Measurements from ENCODE around the gene UBE2V1. TPM values are rescaled to one million over a fixed set of nuclear protein-coding genes. Genes with fewer than 3 reads are reported as not detected.

UBE2V1 gene
- total and polyA plus RNA-seq, 12 donors, result 61.9 to 113 (median 88.6) TPM

DNA sequence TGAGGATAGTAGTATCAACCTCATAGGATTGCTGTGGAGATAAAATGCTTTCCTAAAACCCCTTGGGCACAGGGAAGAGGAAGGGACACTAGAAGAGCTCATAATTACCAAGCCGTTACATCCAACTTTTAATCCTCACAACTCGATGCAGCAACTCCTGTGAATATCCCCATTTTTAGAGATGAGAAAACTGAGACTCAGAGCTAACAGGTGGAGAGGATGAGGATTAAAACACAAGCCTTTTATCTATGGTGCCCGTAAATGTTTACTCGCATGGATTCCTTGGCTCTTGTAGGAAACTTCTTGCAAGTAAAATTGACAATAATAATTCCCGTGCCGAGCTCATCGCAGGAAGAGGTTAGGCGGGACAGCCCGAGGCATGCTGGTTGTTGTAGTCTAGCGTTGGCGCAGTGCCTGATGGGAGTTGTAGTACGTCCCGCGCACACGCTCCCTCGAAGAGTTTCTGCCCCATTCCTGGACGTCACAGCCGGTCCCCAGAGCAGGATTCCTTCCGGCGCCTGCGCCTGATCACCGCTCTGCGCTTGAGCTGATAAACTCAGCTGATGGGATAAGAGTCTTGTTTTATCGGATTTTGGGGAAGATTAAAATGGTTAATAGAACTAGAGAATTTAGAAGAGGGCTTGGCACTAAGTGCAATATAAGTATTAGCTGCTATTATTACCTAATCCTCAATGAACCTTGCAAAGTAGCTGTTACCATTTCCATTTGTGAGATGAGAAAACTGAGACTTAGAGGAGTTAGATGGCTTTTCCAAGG, 2.8 kb upstream of the UBE2V1 start:
- H3K4me3 ChIP-seq, result peak overlapping the region in 9 of 10 donors; percentile 37 to 63 (median 57)
- no peaks in the 10 kb centered on the region for H3K9me3 ChIP-seq
- intact Hi-C loops (cut with DNase I), result loop anchor here in 1 of 10 donors (10.0 kb wide), 1 partner anchor 349 kb away; no protein-coding TSS in a partner anchor
- DNase-seq, result peak; percentile 95 to 98
- TF ChIP-seq, protein P1, sequence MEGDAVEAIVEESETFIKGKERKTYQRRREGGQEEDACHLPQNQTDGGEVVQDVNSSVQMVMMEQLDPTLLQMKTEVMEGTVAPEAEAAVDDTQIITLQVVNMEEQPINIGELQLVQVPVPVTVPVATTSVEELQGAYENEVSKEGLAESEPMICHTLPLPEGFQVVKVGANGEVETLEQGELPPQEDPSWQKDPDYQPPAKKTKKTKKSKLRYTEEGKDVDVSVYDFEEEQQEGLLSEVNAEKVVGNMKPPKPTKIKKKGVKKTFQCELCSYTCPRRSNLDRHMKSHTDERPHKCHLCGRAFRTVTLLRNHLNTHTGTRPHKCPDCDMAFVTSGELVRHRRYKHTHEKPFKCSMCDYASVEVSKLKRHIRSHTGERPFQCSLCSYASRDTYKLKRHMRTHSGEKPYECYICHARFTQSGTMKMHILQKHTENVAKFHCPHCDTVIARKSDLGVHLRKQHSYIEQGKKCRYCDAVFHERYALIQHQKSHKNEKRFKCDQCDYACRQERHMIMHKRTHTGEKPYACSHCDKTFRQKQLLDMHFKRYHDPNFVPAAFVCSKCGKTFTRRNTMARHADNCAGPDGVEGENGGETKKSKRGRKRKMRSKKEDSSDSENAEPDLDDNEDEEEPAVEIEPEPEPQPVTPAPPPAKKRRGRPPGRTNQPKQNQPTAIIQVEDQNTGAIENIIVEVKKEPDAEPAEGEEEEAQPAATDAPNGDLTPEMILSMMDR (IDR thresholded peaks at IDR 0.05), result no peak
- 0% methylated on average over 24 of the region's 24 CpGs for WGBS, 2 donors
- no peaks in the 10 kb centered on the region for H3K36me3 ChIP-seq
- peak overlapping the region in 9 of 10 donors; percentile 59 to 86 (median 72) for H3K27ac ChIP-seq
- H3K4me1 ChIP-seq, result peaks cover 18 to 48% (median 38%) of the 10 kb centered on the region in 9 donors
- peak; percentile 84 to 95 (median 90) for ATAC-seq
- no peaks in the 10 kb centered on the region for H3K27me3 ChIP-seq

DNA sequence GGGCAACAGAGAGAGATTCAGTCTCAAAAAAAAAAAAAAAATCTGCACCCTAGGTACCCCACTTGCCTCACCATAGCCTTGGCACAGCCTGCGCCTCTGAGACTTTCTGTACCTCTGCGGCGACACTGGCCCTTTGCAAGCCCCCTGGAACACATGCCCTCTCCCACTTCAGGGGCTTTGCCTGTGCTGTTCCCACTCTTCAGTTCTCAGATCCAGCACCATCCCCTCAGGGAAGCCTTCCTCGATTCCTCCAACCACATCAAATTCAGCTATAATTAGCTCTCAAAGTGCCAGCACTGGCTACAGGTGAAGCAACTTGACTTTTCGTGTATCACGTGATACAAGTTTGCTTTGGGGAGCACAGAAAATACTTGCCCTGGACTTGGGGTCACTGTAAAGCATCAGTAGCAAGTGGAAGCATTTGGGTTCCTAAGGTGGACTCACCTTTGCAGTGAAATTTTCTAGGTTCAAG, 2.1 kb upstream of the UBE2V1 start:
- Histone ChIP-seq H3K9me3 (no peaks in the 10 kb centered on the region), H3K27me3 (no peaks in the 10 kb centered on the region), H3K4me1 (peaks cover 22 to 54% (median 44%) of the 10 kb centered on the region in 9 donors), H3K4me3 (peak overlapping the region in 9 of 10 donors; percentile 37 to 63 (median 57)), H3K36me3 (no peaks in the 10 kb centered on the region), H3K27ac (peak overlapping the region in 9 of 10 donors; percentile 59 to 86 (median 71))
- 58 to 62% methylated on average over 6 of the region's 6 CpGs for WGBS, 2 donors
- intact Hi-C loops (cut with DNase I), result loop anchor here in 1 of 10 donors (10.0 kb wide), 1 partner anchor 350 kb away; no protein-coding TSS in a partner anchor
- DNase-seq (no peak), ATAC-seq (peak in 1 of 8 donors; percentile 10)
- TF ChIP-seq, protein P1 (IDR thresholded peaks at IDR 0.05), result no peak

DNA sequence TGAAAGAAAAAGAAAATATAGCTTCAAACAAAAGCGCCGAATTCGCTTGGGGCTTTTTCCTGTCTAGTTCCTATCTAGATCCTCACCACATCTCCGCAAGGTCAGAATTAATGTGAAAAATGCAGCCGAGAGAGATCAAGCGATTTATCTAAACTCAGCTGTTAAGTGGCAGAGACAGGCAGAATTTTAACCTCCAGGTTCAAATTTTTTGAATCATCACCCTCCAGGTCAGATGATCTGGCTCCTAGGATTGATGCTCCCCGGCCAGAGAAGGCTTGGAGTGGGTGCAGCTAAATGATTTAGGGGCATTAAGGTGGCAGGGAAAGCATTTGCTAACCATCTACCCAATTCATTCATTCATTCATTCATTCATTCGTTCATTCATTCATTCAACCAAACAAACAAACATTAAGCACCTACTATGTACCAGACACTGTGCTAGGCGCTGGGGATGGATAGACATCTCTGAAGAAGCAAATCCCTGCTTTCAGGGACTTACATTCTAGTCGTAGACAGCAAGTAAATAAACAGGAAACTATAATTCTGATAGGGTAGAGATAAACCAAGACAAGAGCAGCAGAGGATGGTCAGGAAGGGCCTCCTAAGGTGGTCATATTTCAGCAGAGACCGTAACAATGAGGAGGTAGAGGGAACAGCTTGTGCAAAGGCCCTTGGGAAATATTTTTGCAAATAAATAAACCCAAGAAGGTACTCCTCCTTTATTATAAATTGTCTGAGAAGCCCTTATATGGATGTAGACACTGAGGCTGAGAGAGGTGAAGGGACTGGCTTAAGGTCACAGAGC, 672 bp upstream of the UBE2V1 start:
- intact Hi-C loops (cut with DNase I), result loop anchor here in 1 of 10 donors (10.0 kb wide), 1 partner anchor 351 kb away; no protein-coding TSS in a partner anchor
- peaks cover 0 to under 1% (median 0%) of the 10 kb centered on the region in 9 donors for H3K36me3 ChIP-seq
- no peaks in the 10 kb centered on the region for H3K9me3 ChIP-seq
- DNase-seq (no peak), ATAC-seq (no peak)
- peak overlapping the region; percentile 73 to 99 (median 97) for H3K4me3 ChIP-seq
- peak overlapping the region; percentile 92 to 100 (median 98) for H3K27ac ChIP-seq
- peaks cover 24 to 69% (median 57%) of the 10 kb centered on the region in 9 donors for H3K4me1 ChIP-seq
- TF ChIP-seq, protein P1 (IDR thresholded peaks at IDR 0.05), result no peak
- 17 to 19% methylated on average over 11 of the region's 11 CpGs for WGBS, 2 donors
- no peaks in the 10 kb centered on the region for H3K27me3 ChIP-seq

All from heart right ventricle (tissue), 16 donors.